GM21737 (cell line): ENCODE data around the gene MPDU1.

Experiments
- ATAC-seq: cut with Tn5 transposase; IDR thresholded peaks from one replicate; pipeline ENCODE4 v1.9.1; 2021; ENCODE audit warnings: mild to moderate bottlenecking, moderate library complexity; ENCODE audit not compliant: unreplicated experiment

MPDU1 gene

GRCh38 chr17:7583253-7584109 is at the start of gene MPDU1:
MPDU1 (plus strand) TSS chr17:7583852; CDS start chr17:7583863, 11 bp downstream.
- peak; percentile 50 for ATAC-seq

- ATAC-seq = no peak
Measured at GRCh38 chr17:7538050-7538449, 45.6 kb upstream of the MPDU1 start.

- no peak for ATAC-seq
Measured at GRCh38 chr17:7538891-7539545, 44.6 kb upstream of the MPDU1 start.

- ATAC-seq = no peak
Measured at GRCh38 chr17:7541074-7541621, 42.5 kb upstream of the MPDU1 start.

GRCh38 chr17:7544911-7545310 is 38.7 kb upstream of the MPDU1 start:
- no peak for ATAC-seq

GRCh38 chr17:7548585-7549400 is 34.9 kb upstream of the MPDU1 start, which contains the start of gene TNFSF12:
TNFSF12 (plus strand) TSS chr17:7549058; CDS start chr17:7549154, 96 bp downstream.
- ATAC-seq = no peak

- no peak for ATAC-seq
Measured at GRCh38 chr17:7549401-7550055, 34.1 kb upstream of the MPDU1 start.

- ATAC-seq = no peak
Measured at GRCh38 chr17:7550344-7550743, 33.3 kb upstream of the MPDU1 start.

GRCh38 chr17:7551396-7551795 is 32.3 kb upstream of the MPDU1 start:
- no peak for ATAC-seq

- peak; percentile 55 for ATAC-seq
Measured at GRCh38 chr17:7552621-7553051, 31.0 kb upstream of the MPDU1 start.

GRCh38 chr17:7553356-7553755 is 30.3 kb upstream of the MPDU1 start:
- ATAC-seq = no peak

- ATAC-seq = no peak
Measured at GRCh38 chr17:7555320-7555948, 28.2 kb upstream of the MPDU1 start.

GRCh38 chr17:7556627-7557026 is 27.0 kb upstream of the MPDU1 start:
- ATAC-seq = no peak

- ATAC-seq = no peak
Measured at GRCh38 chr17:7557147-7557764, 26.4 kb upstream of the MPDU1 start.

- no peak for ATAC-seq
Measured at GRCh38 chr17:7557775-7558543, 25.7 kb upstream of the MPDU1 start.

- no peak for ATAC-seq
Measured at GRCh38 chr17:7558544-7559319, 24.9 kb upstream of the MPDU1 start, which contains the start of gene TNFSF13. TNFSF13 (plus strand) TSS chr17:7558750; CDS start chr17:7559040, 290 bp downstream.

GRCh38 chr17:7559320-7560171 is 24.1 kb upstream of the MPDU1 start:
- ATAC-seq = no peak
